HEK293 (cell line): Measurements from ENCODE around the gene ANO2.

Experiments used
- CTCF ChIA-PET: fragments of 350-600 bp; formaldehyde crosslinking; extraction: SDS; loops from one replicate; lab custom pipeline; 2021; ENCODE audit warnings: antibody characterized with exemption; lab: Yijun Ruan, JAX
- POLR2A ChIA-PET: fragments of 300-600 bp; formaldehyde crosslinking; extraction: SDS; loops from one replicate; lab custom pipeline; 2020; ENCODE audit warnings: antibody characterized with exemption, inconsistent platforms; lab: Yijun Ruan, JAX
- H3K27ac ChIP-seq: fragments of 200-500 bp; sonication (Bioruptor generic); 2 replicates; pipeline ENCODE4 v1.5.1; 2014; ENCODE audit warnings: low read depth, low read length, control low read depth, inconsistent platforms; ENCODE audit errors: extremely low read depth
- H3K36me3 ChIP-seq, 2 experiments: fragments of 200-500 bp in 1 of 2; sonication (Bioruptor generic) in 1 of 2; 1 replicate in 1 of 2; 2 replicates in 1 of 2; pipeline ENCODE4 v1.5.1; 2014 to 2017; ENCODE audit warnings: inconsistent platforms in 2 of 2, low read length in 2 of 2; ENCODE audit not compliant: control insufficient read depth in 2 of 2, insufficient read depth in 1 of 2
- H3K4me1 ChIP-seq: fragments of 200-500 bp; sonication (Bioruptor generic); 2 replicates; pipeline ENCODE4 v1.5.1; 2014; ENCODE audit warnings: mild to moderate bottlenecking, low read length, inconsistent platforms; ENCODE audit not compliant: control insufficient read depth, insufficient read depth
- H3K4me3 ChIP-seq: 2 replicates; pipeline ENCODE4 v1.5.1; 2011; ENCODE audit warnings: low read depth, mild to moderate bottlenecking, control low read depth, low read length, moderate library complexity
- H3K9me3 ChIP-seq: fragments of 200-500 bp; sonication (Bioruptor generic); 2 replicates; pipeline ENCODE4 v1.5.1; 2014; ENCODE audit warnings: low read depth, low read length, inconsistent platforms; ENCODE audit not compliant: control insufficient read depth, insufficient read depth
- FEZF1 ChIP-seq: fragments of 450-650 bp; formaldehyde crosslinking; IDR thresholded peaks from 2 replicates; pipeline ENCODE4 v1.5.1; 2016; ENCODE audit warnings: missing biosample characterization, missing genetic modification characterization
- SP7 ChIP-seq: fragments of 450-650 bp; formaldehyde crosslinking; IDR thresholded peaks from 2 replicates; pipeline ENCODE4 v1.5.1; 2016; ENCODE audit warnings: missing biosample characterization, missing genetic modification characterization
- TRIM28 ChIP-seq: IDR thresholded peaks from 2 replicates; pipeline ENCODE4 v1.6.1; 2011; ENCODE audit warnings: low read length, control low read depth, borderline replicate concordance
- ZFP69B ChIP-seq: fragments of 450-650 bp; formaldehyde crosslinking; IDR thresholded peaks from 2 replicates; pipeline ENCODE4 v1.5.1; 2016; ENCODE audit warnings: missing biosample characterization, missing genetic modification characterization
- ZNF121 ChIP-seq: fragments of 450-650 bp; formaldehyde crosslinking; IDR thresholded peaks from 2 replicates; pipeline ENCODE4 v1.5.1; 2016; ENCODE audit warnings: missing biosample characterization, missing genetic modification characterization
- ZNF292 ChIP-seq: fragments of 450-650 bp; formaldehyde crosslinking; IDR thresholded peaks from 2 replicates; pipeline ENCODE4 v1.5.1; 2016; ENCODE audit warnings: low read depth, missing biosample characterization, missing genetic modification characterization, borderline replicate concordance
- ZNF37A ChIP-seq: fragments of 450-650 bp; IDR thresholded peaks from 2 replicates; pipeline ENCODE4 v1.5.1; 2018; ENCODE audit warnings: missing biosample characterization, missing genetic modification characterization
- ZNF560 ChIP-seq: fragments of 450-650 bp; formaldehyde crosslinking; IDR thresholded peaks from 2 replicates; pipeline ENCODE4 v1.5.1; 2017; ENCODE audit warnings: missing biosample characterization, missing genetic modification characterization, borderline replicate concordance
- ZNF624 ChIP-seq: fragments of 450-650 bp; formaldehyde crosslinking; IDR thresholded peaks from 2 replicates; pipeline ENCODE4 v1.5.1; 2017; ENCODE audit warnings: missing biosample characterization, missing genetic modification characterization
- ZNF660 ChIP-seq: fragments of 450-650 bp; IDR thresholded peaks from 2 replicates; pipeline ENCODE4 v1.5.1; 2018; ENCODE audit warnings: missing biosample characterization, mild to moderate bottlenecking, missing genetic modification characterization
- ZNF664 ChIP-seq: fragments of 450-650 bp; formaldehyde crosslinking; IDR thresholded peaks from 2 replicates; pipeline ENCODE4 v1.5.1; 2016; ENCODE audit warnings: missing biosample characterization, missing genetic modification characterization
- ZNF830 ChIP-seq: fragments of 450-650 bp; IDR thresholded peaks from 2 replicates; pipeline ENCODE4 v1.5.0; 2018; ENCODE audit warnings: missing biosample characterization, missing genetic modification characterization, low read depth, mild to moderate bottlenecking, moderate library complexity
- ZXDB ChIP-seq: fragments of 450-650 bp; formaldehyde crosslinking; IDR thresholded peaks from 2 replicates; pipeline ENCODE4 v1.5.1; 2016; ENCODE audit warnings: missing biosample characterization, missing genetic modification characterization
- TF ChIP-seq, protein P1 (sequence below): fragments of 450-650 bp; formaldehyde crosslinking; IDR thresholded peaks from 2 replicates; pipeline ENCODE4 v1.5.1; 2016; ENCODE audit warnings: missing biosample characterization, missing genetic modification characterization, borderline replicate concordance
- TF ChIP-seq, protein P2 (sequence below): IDR thresholded peaks from 2 replicates; pipeline ENCODE4 v1.6.1; 2011; ENCODE audit warnings: mild to moderate bottlenecking, low read depth, low read length, borderline replicate concordance
- TF ChIP-seq, protein P3 (sequence below): fragments of 450-650 bp; formaldehyde crosslinking; IDR thresholded peaks from 2 replicates; pipeline ENCODE4 v1.5.1; 2016; ENCODE audit warnings: missing biosample characterization, missing genetic modification characterization
- TF ChIP-seq, protein P4 (sequence below): fragments of 450-650 bp; formaldehyde crosslinking; IDR thresholded peaks from 2 replicates; pipeline ENCODE4 v1.5.1; 2016; ENCODE audit warnings: missing biosample characterization, missing genetic modification characterization
- TF ChIP-seq, protein P5 (sequence below): fragments of 450-650 bp; formaldehyde crosslinking; IDR thresholded peaks from 2 replicates; pipeline ENCODE4 v1.5.1; 2016; ENCODE audit warnings: missing biosample characterization, missing genetic modification characterization
- TF ChIP-seq, protein P6 (sequence below): fragments of 450-650 bp; formaldehyde crosslinking; IDR thresholded peaks from 2 replicates; pipeline ENCODE4 v1.5.1; 2016; ENCODE audit warnings: missing biosample characterization, missing genetic modification characterization

The ANO2 gene

DNA sequence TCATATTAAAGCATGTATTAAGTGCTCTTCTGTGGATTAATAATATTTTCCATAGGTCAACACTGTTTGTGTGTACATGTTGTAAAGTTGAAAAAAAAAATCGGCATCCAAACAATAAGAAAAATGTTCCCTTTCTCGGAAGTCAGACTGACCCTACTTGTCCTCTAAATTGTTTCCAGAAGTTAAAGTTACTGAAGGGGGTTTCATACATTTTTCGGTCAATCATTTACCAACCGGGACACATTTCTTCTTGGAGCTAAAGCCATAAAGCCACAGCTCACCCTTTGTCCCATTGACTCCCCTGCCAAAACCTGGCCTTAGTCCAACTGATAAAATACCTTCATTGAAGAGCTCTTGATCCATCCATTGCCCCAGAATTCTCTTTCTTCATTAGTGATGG lies 230.0 kb downstream of the ANO2 start:
- Histone ChIP-seq H3K9me3 (no peaks in the 10 kb centered on the region), H3K4me1 (no peaks in the 10 kb centered on the region), H3K36me3 (no peaks in the 10 kb centered on the region), H3K4me3 (no peak overlapping the region), H3K27ac (no peak overlapping the region)
- ChIA-PET CTCF (interaction anchor here (0.7 kb wide), 1 partner anchor 272 kb away, joined by 3 read pairs; no protein-coding TSS in a partner anchor), POLR2A (no interaction called here)
- TF ChIP-seq ZNF664 (tag by site-specific recombination) (no peak), ZNF292 (tag by site-specific recombination) (no peak), TRIM28 (no peak), FEZF1 (tag by site-specific recombination) (no peak), ZXDB (no peak), ZNF660 (no peak), ZFP69B (tag by site-specific recombination) (no peak), ZNF121 (tag by site-specific recombination) (no peak), ZNF37A (tag by site-specific recombination) (no peak), ZNF624 (no peak), SP7 (no peak), ZNF830 (tag by site-specific recombination) (no peak), ZNF560 (tag by site-specific recombination) (no peak)
- TF ChIP-seq, protein P1, sequence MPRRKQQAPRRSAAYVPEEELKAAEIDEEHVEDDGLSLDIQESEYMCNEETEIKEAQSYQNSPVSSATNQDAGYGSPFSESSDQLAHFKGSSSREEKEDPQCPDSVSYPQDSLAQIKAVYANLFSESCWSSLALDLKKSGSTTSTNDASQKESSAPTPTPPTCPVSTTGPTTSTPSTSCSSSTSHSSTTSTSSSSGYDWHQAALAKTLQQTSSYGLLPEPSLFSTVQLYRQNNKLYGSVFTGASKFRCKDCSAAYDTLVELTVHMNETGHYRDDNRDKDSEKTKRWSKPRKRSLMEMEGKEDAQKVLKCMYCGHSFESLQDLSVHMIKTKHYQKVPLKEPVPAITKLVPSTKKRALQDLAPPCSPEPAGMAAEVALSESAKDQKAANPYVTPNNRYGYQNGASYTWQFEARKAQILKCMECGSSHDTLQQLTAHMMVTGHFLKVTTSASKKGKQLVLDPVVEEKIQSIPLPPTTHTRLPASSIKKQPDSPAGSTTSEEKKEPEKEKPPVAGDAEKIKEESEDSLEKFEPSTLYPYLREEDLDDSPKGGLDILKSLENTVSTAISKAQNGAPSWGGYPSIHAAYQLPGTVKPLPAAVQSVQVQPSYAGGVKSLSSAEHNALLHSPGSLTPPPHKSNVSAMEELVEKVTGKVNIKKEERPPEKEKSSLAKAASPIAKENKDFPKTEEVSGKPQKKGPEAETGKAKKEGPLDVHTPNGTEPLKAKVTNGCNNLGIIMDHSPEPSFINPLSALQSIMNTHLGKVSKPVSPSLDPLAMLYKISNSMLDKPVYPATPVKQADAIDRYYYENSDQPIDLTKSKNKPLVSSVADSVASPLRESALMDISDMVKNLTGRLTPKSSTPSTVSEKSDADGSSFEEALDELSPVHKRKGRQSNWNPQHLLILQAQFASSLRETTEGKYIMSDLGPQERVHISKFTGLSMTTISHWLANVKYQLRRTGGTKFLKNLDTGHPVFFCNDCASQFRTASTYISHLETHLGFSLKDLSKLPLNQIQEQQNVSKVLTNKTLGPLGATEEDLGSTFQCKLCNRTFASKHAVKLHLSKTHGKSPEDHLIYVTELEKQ: no peak
- TF ChIP-seq, protein P2, sequence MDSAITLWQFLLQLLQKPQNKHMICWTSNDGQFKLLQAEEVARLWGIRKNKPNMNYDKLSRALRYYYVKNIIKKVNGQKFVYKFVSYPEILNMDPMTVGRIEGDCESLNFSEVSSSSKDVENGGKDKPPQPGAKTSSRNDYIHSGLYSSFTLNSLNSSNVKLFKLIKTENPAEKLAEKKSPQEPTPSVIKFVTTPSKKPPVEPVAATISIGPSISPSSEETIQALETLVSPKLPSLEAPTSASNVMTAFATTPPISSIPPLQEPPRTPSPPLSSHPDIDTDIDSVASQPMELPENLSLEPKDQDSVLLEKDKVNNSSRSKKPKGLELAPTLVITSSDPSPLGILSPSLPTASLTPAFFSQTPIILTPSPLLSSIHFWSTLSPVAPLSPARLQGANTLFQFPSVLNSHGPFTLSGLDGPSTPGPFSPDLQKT: no peak
- TF ChIP-seq, protein P3, sequence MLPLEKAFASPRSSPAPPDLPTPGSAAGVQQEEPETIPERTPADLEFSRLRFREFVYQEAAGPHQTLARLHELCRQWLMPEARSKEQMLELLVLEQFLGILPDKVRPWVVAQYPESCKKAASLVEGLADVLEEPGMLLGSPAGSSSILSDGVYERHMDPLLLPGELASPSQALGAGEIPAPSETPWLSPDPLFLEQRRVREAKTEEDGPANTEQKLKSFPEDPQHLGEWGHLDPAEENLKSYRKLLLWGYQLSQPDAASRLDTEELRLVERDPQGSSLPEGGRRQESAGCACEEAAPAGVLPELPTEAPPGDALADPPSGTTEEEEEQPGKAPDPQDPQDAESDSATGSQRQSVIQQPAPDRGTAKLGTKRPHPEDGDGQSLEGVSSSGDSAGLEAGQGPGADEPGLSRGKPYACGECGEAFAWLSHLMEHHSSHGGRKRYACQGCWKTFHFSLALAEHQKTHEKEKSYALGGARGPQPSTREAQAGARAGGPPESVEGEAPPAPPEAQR: no peak
- TF ChIP-seq, protein P4, sequence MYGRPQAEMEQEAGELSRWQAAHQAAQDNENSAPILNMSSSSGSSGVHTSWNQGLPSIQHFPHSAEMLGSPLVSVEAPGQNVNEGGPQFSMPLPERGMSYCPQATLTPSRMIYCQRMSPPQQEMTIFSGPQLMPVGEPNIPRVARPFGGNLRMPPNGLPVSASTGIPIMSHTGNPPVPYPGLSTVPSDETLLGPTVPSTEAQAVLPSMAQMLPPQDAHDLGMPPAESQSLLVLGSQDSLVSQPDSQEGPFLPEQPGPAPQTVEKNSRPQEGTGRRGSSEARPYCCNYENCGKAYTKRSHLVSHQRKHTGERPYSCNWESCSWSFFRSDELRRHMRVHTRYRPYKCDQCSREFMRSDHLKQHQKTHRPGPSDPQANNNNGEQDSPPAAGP (tag by site-specific recombination): no peak
- TF ChIP-seq, protein P5, sequence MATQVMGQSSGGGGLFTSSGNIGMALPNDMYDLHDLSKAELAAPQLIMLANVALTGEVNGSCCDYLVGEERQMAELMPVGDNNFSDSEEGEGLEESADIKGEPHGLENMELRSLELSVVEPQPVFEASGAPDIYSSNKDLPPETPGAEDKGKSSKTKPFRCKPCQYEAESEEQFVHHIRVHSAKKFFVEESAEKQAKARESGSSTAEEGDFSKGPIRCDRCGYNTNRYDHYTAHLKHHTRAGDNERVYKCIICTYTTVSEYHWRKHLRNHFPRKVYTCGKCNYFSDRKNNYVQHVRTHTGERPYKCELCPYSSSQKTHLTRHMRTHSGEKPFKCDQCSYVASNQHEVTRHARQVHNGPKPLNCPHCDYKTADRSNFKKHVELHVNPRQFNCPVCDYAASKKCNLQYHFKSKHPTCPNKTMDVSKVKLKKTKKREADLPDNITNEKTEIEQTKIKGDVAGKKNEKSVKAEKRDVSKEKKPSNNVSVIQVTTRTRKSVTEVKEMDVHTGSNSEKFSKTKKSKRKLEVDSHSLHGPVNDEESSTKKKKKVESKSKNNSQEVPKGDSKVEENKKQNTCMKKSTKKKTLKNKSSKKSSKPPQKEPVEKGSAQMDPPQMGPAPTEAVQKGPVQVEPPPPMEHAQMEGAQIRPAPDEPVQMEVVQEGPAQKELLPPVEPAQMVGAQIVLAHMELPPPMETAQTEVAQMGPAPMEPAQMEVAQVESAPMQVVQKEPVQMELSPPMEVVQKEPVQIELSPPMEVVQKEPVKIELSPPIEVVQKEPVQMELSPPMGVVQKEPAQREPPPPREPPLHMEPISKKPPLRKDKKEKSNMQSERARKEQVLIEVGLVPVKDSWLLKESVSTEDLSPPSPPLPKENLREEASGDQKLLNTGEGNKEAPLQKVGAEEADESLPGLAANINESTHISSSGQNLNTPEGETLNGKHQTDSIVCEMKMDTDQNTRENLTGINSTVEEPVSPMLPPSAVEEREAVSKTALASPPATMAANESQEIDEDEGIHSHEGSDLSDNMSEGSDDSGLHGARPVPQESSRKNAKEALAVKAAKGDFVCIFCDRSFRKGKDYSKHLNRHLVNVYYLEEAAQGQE: no peak
- TF ChIP-seq, protein P6, sequence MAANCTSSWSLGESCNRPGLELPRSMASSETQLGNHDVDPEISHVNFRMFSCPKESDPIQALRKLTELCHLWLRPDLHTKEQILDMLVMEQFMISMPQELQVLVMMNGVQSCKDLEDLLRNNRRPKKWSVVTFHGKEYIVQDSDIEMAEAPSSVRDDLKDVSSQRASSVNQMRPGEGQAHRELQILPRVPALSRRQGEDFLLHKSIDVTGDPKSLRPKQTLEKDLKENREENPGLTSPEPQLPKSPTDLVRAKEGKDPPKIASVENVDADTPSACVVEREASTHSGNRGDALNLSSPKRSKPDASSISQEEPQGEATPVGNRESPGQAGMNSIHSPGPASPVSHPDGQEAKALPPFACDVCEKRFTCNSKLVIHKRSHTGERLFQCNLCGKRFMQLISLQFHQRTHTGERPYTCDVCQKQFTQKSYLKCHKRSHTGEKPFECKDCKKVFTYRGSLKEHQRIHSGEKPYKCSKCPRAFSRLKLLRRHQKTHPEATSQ: no peak
